ENCODE data around the gene PLEKHM1. TPM values are rescaled to one million over a fixed set of nuclear protein-coding genes. Genes with fewer than 3 reads are reported as not detected.

The PLEKHM1 gene
- total and polyA plus RNA-seq, 2 of the 13 experiments (the other 11 are each of a cell fraction or from before 2014, with no cell fraction given), result 7.6 to 13.5 TPM

DNA sequence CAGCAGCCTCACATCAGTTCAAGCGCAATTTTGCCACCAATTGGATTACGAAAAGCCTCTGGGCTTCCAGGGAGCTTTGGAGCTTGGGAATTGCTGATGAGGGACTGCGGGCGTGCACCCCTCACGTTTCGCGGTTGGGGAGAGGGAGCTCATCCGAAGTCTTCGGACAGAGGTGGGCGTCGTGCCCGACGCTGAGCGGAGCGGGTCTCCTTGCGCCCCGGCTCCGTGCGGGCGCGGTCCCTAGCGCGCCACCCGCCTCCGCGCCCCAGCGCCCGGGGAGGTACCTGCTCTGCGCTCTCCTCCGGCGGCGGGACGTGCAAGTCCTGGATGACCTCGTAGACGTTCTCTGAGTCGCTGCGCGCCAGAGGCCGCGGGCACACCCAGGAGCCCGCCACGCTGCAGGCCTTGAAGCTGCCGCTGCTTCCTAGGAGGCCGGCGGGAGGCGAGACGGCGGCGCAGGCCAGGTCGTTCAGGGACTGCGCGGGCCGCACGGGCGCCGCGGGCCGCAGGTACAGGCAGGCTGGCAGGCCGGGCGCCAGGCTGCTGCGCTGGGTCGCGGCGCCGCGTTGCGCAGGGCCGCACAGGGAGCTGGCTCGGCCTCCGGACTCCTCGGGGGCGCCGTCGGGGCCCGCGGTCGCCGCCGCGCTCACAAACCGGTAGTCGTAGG lies 61.0 kb downstream of the PLEKHM1 start (continued):
- TF ChIP-seq, protein P1, sequence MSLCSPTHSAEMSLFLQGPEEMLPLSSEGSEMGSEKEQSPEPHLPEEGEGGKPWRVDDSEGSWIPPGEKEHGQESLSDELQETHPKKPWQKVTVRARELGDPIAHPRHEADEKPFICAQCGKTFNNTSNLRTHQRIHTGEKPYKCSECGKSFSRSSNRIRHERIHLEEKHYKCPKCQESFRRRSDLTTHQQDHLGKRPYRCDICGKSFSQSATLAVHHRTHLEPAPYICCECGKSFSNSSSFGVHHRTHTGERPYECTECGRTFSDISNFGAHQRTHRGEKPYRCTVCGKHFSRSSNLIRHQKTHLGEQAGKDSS (CRISPR knock-in tag; IDR thresholded peaks at IDR 0.05; ENCODE audit: borderline replicate concordance, low read depth), result no peak
- TF ChIP-seq AGO2 (optimal IDR thresholded peaks at IDR 0.05; ENCODE audit: low read depth, low read length) (no peak), GFI1 (CRISPR knock-in tag; IDR thresholded peaks at IDR 0.05; ENCODE audit: borderline replicate concordance) (no peak), MEIS2 (CRISPR knock-in tag; IDR thresholded peaks at IDR 0.05) (no peak), REL (CRISPR knock-in tag; conservative IDR thresholded peaks at IDR 0.05) (no peak), ZNF446 (CRISPR knock-in tag; IDR thresholded peaks at IDR 0.05) (no peak), CHCHD3 (CRISPR knock-in tag; IDR thresholded peaks at IDR 0.05) (no peak; the same call in 1 of the 2 replicates), RXRB (CRISPR knock-in tag; IDR thresholded peaks at IDR 0.05; ENCODE audit: borderline replicate concordance) (no peak), SMAD3 (CRISPR knock-in tag; IDR thresholded peaks at IDR 0.05) (no peak), NFRKB (IDR thresholded peaks at IDR 0.05) (no peak), ZNF773 (CRISPR knock-in tag; IDR thresholded peaks at IDR 0.05; ENCODE audit: borderline replicate concordance) (no peak), TSC22D2 (CRISPR knock-in tag; IDR thresholded peaks at IDR 0.05; ENCODE audit: borderline replicate concordance) (peak; percentile 43; the same call in 1 of the 2 replicates), MEIS1 (CRISPR knock-in tag; IDR thresholded peaks at IDR 0.05; ENCODE audit: borderline replicate concordance) (0 out of 2 replicates have a peak, but pooled peaks have one; percentile 28), ZSCAN22 (CRISPR knock-in tag; IDR thresholded peaks at IDR 0.05) (no peak), ZNF441 (CRISPR knock-in tag; IDR thresholded peaks at IDR 0.05; ENCODE audit: borderline replicate concordance) (no peak), RXRA (CRISPR knock-in tag; IDR thresholded peaks at IDR 0.05) (peak; percentile 26; the same call in 1 of the 2 replicates), ZNF720 (CRISPR knock-in tag; IDR thresholded peaks at IDR 0.05) (no peak), ZNF547 (CRISPR knock-in tag; IDR thresholded peaks at IDR 0.05) (no peak), SETDB1 (CRISPR knock-in tag; IDR thresholded peaks at IDR 0.05; ENCODE audit: borderline replicate concordance) (no peak)
- TF ChIP-seq, protein P2, sequence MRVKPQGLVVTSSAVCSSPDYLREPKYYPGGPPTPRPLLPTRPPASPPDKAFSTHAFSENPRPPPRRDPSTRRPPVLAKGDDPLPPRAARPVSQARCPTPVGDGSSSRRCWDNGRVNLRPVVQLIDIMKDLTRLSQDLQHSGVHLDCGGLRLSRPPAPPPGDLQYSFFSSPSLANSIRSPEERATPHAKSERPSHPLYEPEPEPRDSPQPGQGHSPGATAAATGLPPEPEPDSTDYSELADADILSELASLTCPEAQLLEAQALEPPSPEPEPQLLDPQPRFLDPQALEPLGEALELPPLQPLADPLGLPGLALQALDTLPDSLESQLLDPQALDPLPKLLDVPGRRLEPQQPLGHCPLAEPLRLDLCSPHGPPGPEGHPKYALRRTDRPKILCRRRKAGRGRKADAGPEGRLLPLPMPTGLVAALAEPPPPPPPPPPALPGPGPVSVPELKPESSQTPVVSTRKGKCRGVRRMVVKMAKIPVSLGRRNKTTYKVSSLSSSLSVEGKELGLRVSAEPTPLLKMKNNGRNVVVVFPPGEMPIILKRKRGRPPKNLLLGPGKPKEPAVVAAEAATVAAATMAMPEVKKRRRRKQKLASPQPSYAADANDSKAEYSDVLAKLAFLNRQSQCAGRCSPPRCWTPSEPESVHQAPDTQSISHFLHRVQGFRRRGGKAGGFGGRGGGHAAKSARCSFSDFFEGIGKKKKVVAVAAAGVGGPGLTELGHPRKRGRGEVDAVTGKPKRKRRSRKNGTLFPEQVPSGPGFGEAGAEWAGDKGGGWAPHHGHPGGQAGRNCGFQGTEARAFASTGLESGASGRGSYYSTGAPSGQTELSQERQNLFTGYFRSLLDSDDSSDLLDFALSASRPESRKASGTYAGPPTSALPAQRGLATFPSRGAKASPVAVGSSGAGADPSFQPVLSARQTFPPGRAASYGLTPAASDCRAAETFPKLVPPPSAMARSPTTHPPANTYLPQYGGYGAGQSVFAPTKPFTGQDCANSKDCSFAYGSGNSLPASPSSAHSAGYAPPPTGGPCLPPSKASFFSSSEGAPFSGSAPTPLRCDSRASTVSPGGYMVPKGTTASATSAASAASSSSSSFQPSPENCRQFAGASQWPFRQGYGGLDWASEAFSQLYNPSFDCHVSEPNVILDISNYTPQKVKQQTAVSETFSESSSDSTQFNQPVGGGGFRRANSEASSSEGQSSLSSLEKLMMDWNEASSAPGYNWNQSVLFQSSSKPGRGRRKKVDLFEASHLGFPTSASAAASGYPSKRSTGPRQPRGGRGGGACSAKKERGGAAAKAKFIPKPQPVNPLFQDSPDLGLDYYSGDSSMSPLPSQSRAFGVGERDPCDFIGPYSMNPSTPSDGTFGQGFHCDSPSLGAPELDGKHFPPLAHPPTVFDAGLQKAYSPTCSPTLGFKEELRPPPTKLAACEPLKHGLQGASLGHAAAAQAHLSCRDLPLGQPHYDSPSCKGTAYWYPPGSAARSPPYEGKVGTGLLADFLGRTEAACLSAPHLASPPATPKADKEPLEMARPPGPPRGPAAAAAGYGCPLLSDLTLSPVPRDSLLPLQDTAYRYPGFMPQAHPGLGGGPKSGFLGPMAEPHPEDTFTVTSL (CRISPR knock-in tag; IDR thresholded peaks at IDR 0.05; ENCODE audit: borderline replicate concordance), result no peak
- TF ChIP-seq, protein P3, sequence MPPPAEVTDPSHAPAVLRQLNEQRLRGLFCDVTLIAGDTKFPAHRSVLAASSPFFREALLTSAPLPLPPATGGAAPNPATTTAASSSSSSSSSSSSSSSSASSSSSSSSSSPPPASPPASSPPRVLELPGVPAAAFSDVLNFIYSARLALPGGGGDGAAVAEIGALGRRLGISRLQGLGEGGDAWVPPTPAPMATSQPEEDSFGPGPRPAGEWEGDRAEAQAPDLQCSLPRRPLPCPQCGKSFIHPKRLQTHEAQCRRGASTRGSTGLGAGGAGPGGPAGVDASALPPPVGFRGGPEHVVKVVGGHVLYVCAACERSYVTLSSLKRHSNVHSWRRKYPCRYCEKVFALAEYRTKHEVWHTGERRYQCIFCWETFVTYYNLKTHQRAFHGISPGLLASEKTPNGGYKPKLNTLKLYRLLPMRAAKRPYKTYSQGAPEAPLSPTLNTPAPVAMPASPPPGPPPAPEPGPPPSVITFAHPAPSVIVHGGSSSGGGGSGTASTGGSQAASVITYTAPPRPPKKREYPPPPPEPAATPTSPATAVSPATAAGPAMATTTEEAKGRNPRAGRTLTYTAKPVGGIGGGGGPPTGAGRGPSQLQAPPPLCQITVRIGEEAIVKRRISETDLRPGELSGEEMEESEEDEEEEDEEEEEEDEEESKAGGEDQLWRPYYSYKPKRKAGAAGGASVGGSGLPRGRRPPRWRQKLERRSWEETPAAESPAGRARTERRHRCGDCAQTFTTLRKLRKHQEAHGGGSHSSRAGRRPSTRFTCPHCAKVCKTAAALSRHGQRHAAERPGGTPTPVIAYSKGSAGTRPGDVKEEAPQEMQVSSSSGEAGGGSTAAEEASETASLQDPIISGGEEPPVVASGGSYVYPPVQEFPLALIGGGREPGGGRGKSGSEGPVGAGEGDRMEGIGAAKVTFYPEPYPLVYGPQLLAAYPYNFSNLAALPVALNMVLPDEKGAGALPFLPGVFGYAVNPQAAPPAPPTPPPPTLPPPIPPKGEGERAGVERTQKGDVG (CRISPR knock-in tag; IDR thresholded peaks at IDR 0.05; ENCODE audit: borderline replicate concordance), result no peak
